ENCODE results near the gene CEP63. TPM values are rescaled to one million over a fixed set of nuclear protein-coding genes. Genes with fewer than 3 reads are reported as not detected.
A peak's percentile ranks its signal among the peaks of the same experiment; 100 is the strongest.

The CEP63 gene
- polyA plus RNA-seq, 3 donors, result 31.1 to 41.4 (median 32.2) TPM

DNA sequence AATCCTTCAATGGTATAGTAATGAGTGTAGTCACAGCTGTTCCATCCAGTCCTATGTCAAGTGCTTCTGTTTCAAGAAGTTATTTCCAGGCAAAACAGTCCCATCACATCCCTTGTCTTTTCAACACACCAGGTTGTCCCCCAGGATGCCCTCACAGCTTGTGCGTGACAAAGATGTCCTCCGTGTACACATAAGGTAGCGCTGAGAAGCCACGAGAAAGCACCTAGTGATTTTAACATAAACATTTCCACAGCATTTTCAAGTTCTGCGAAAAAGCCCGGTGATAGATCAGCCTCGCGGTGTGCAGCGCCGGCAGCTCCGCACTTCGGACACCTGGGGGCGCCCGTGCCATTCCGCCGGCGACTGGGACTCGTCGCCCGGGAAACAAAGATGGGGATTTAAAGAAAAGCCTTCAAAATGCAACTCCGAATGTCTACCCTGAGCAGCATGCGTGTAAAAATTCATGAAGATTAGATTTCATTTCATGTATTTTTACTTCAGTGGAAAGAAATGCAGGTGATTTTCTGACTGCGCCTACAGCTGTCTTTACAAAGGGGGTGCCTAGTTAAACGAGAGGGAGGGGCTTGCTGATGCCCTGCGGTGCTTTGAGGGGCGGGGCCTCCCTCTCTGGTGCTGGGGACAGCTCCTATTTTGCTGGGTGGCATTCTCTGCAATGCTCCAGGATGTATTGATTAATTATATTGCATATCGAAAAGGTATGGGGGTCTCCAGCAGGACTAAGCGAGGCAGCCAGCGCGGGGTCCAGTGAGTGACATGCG is 115.0 kb downstream of the CEP63 start:
- DNase-seq (ENCODE audit: extremely low read depth in 1 of 11, low read depth in 9 of 11, low spot score in 4 of 11), result peak; percentile 17 to 69 (median 61)

DNA sequence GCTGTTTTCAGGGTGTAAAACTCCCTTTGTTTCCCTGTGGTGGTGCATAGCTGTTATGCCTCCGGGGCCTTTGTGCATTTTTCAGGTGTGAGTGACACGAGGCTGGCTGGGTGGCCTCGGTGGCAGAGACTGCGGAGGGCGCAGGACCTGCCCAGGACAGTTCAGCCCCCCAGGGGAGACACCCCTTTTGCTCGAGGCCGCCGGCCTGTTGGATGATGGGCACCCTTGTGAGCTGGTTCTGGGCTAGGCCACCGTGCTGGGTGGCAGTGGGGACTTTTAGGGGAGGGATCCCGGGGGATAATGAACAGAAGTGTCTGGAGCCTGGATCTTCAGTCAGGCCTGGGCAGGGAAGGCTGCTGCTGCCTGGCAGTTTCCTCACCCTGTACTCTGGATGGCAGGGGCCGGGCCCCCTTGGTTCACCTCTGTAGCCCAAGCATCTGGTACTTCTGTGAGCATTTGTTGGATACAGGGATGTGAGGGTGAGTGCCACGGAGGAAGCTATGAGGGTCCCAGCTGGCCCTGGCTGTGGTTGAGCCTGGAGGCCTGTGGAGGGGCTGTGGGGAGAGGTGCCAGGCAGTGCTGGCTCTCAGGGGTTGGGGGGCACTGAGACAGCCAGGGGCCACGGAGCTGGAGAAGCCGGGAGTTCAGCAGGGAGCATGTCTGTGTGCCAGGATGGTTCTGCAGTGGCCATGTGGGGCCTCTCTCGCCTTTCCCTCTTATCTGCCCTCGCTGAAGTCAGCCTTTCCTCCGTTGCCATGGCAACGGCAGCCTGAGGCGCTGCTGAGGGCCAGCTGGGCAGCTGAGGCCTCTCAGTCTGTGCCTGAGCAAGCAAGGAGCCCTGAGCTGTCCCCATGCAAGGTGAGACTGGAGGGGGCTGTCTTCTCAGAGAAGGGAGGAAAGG is 115.9 kb downstream of the CEP63 start:
- peak in 10 of 11 donors; percentile 37 to 67 (median 53) for DNase-seq (ENCODE audit: extremely low read depth in 1 of 11, low read depth in 9 of 11, low spot score in 4 of 11)

DNA sequence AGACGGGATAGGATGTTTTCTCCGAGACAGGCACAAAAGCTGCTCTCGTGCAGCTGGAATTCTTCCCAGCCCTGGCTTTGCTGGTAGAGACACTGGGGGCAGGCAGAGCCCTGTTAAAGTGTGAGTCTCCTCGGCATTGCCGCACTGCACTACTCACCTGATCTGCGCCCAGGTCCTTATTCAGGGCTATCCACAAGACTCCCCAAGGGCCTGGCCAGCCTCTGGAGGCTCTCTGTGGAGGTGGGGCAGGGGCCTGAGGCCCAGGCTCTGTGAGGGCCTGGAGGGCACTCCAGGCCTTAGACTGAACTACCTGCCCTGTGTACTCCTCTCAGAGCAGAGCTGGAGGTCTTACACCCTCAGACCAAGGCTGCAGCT is 116.6 kb downstream of the CEP63 start:
- DNase-seq (ENCODE audit: extremely low read depth in 1 of 11, low read depth in 9 of 11, low spot score in 4 of 11), result no peak

DNA sequence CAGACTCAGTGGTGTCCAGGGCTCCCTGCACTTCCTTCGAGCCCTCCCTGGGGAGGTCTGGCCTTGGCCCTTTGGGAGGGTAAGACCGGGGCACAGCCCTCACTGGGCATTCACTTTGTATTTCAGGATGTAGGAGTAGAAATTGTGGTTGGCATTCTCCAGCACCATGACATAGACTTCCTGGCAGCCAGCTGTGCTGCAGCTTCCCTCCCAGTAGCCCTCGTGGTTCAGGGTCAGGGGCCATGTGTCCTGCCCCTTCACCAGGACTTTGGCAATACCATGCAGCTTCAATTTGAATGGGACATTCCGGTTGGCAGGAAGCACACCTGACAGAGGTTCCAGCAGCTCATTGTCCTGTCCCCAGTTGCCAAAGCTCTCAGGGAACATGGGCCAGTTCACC is 117.6 kb downstream of the CEP63 start:
- no peak for DNase-seq (ENCODE audit: extremely low read depth in 1 of 11, low read depth in 9 of 11, low spot score in 4 of 11)

DNA sequence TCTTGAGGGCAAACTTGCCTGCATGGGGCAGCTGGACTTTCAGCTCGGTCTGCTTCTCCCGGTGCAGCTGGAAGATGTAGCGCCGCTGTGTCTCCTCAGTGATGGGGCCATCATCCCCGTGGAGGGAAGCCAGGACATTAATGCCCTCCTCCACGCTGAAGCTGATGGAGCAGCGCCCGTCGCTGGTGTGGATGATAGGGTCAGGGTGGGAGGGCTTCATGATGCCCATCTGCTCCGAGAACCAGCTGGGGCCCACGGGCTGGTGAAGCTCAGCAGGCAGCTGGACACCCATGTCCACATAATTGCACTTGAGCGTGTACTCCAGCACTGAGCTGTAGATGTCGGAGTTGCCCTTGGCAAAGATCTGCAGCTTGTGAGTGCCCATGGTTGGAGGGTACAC is 118.1 kb downstream of the CEP63 start:
- no peak for DNase-seq (ENCODE audit: extremely low read depth in 1 of 11, low read depth in 9 of 11, low spot score in 4 of 11)

DNA sequence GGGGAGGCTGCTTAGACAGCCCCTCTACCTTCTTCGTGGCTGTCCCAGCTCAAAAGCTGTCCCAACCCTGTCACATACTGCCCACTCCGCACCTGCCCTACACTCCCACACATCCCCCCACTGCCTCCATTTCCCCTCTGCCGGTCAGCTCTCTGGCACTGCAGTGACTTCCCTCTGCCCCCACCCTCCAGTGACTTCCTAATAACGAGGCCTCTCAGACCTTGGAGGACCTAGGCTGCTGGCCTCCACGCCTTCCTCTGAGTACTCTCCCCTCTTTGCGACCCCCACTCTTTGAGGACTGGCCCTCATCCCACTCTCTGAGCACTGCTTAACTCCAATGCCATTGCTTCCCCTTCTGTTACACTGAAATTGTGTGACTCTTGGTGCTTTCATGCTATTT is 119.7 kb downstream of the CEP63 start:
- DNase-seq (ENCODE audit: extremely low read depth in 1 of 11, low read depth in 9 of 11, low spot score in 4 of 11), result no peak

DNA sequence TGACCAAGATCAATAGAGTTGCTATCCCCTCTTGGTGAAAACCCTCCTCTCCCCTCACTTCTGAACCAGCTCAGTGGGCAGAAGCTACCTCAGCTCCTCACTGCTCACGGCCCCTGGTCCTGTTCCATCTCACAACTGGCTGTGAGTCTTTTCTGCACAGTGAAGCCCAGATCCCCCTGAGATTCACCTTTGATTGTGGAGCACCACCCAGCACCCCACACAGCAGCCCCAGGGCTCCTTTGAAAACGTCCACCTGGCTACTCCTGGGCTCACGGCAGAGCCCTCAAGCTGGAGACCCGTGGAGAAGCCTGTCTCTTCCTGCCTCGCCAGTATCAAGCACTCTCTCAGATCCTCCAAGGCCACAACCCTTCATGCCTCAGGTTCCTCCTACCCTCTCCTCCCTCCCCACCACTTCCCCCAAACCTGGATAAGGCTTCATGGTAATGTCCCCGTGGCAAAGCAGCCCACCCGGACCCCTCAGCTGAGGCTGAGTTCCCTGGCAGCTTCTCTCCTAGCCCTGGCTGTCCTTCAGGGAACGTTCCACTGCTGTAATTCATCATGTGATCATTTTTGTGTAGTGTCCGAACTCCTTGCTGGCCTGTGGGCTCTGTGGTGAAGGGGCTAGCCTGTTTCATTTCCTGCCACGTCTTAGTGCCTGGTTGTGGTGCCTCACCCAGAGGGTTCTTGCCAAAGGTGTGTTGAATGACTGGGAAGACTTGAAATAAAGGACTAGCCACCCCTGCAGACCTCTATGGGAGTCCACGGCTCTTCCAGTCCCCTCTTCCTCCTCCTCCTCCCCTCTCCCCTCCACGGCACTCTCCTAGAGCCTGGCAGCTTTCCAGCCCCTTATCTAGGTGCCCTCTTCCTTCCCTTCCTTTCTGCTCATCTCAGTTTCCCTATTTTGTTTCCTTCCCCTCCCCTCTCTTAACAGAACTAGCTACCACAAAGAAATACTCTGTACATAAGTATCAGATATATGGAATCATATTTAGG is 120.5 kb downstream of the CEP63 start:
- no peak for DNase-seq (ENCODE audit: extremely low read depth in 1 of 11, low read depth in 9 of 11, low spot score in 4 of 11)

DNA sequence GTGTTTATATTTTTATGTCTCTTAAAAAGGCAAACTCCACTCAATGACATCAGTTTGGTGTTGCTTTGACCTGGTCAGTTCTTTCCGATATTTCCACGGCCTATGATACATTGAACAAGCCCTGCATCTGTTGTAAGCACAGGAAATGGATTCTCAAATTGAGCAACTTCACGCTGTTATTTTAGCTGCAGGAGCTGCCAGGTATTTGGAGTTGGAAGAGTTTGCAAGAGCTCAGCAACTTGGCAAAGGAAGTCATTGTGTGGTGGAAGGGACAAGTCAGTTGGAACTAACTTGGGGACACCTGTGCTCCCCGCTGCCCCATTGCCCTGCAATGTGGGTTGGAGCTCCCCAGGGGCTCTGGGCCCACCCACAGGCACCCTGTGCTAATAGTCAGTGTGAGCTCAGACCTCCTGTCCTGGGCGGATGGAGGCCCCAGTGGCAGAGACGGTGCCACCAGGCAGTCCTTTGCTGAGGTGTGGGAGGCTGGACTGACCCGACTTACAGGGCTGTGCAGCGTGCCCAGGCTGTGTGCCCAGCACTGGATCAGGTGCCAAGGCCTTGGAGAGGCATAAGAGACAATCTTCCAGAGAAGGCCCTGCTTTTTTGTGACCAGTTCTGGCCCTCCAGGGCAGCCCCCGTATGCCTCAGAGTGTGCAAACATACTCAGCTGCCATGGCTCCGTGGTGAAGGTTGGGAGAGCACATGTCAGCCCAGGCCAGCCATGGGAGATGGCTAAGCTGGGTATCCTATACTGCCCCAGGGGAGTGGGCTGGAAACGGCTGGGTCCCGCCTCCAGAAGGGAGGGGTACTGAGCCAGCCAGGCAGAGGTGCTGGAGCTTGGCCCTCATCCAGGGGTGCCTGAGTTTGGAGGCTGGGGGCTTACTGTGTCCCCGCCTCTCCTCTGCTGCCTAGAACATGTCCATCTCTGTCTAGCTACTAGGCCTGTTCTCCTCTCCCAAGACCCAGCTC is 121.5 kb downstream of the CEP63 start:
- DNase-seq (ENCODE audit: extremely low read depth in 1 of 11, low read depth in 9 of 11, low spot score in 4 of 11), result no peak

DNA sequence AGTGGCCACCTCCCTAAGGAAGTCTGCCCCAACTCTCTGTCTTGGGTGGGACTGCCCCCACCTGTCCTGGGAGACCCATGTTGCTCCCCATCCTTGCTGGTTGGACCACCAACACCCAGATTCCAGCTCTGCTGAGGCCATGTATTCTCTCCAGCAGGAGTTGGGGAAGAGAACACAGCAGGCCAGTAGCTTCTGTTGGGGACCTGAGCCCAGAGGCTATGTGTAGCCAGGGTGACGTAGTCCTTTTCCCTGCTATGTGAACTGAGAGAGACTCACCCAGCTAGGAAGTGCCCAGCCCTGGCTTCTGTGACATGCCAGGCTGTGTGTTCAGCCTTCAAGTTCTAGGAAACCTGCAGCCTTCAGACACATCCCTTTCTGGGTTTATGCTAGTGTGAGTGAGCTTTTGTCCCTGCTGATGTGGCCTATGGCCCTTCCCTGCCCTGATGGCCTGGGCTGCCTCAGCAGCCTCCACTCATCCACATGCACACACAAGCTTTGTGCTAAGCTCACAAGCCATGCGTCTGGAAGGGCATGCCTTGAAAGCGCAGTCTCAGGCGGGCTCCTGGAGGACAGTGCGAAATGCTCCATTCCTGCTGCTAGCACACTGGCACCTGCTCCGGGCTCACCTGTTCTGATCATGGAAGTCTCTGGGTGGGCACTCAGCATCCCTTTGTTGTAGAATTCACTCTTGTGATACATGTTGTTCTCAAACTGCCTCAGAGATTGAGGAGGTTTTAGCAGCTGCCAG is 122.3 kb downstream of the CEP63 start:
- DNase-seq (ENCODE audit: extremely low read depth in 1 of 11, low read depth in 9 of 11, low spot score in 4 of 11), result no peak

DNA sequence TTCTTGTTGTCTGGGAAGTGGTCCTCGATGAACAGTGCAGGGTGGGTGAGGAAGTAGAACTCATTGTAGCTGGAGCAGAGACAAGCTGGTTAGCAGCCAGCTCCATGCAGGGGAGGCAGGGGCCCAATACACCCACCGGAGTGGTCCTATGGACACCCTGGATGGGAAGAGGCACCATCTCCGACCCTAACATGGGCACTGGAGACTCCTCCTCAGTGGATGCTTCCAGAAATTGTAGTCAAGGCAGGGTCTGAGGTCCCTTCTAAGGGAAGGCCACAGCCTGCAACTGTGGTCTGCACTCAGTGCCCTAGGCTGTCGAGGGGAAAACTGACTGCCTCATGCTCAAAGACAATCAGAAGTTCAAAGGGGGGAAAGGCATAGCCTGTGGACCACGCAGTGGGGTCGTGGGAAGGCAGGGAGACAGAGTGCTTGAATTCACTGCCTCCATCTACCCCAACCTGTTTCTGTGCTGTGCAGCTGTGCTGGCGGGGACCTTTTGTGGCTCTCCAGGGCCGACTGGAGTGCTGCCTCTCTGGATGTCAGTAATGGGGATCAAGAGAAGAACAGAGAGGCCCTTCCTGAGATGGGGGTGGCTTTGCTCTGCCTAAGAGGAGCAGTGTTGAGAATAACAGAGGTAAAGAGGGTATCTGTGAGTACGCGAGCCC is 123.0 kb downstream of the CEP63 start:
- DNase-seq (ENCODE audit: extremely low read depth in 1 of 11, low read depth in 9 of 11, low spot score in 4 of 11), result no peak

DNA sequence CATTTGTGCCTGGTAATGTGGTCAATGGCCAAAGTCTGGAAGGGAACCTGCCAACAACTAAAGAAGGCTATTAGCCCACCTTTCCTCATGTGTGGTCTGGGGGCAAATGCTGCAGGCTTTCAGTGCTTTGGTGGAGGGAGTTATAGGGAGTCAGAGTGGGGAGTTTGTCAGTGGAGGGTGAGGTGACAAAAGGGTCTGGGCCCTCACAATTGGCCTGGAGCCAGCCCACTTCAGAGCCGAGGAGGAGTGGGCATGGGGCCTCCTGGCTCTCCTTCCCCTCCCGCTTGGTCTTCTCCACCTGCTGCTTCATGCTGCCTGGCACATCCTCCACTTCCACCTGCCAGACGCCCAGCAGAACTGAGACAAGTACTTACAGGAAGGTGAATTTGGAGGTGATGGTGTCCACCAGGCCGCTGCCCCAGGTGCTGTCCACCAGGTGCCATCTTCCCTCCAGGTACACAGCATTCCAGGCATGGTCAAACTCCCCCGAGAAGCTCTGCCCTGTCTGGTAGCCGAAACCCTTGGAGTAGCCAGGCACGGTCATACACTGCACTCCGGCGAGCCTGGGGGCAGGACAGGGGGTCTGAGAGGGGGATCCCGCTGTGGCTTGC is 124.1 kb downstream of the CEP63 start:
- DNase-seq (ENCODE audit: extremely low read depth in 1 of 11, low read depth in 9 of 11, low spot score in 4 of 11), result no peak

DNA sequence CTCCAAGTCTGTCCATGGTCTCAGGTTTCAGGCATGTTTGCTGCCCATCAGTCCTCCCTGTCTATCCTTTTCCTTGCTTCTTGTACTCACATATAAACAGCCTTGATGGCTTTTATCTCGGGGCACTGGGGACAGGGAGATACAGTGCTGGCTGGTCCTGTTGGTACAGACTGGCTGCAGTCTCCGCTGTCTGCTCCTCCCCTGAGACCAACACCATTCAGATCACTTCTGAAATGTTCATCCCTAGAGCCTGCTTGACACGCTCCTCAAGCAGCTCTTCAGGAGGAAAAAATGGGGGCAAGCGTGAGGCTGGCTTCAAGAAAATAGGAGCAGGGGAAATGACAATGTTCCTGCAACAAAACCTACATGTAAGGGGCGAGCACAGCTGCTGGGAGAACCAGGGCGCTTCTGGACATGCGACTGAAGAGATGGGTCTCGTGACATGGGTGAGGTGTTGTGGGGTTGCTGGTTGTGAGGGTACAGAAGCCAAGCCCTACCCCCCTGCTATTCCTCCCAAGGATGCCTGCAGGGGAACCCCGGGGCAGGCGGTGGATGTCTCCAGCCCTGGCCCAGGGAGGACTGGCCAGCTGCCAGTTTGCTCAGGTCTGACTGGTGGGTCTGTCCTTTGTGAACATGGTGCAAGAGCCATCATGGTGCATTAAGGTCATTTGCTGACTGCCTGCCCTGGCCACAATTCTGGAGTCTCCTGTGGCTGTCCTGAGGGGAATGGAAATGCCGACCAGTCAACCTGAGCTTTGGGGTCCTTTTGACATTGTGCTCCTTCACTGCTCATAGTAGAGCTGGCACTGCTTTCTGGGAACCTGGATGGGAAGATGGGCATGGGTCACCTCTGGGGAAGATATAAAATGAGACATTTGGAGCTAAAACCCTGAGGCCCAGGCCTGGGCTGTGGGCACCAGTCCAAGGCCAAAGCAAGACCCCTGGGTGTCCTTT is 124.9 kb downstream of the CEP63 start:
- DNase-seq (ENCODE audit: extremely low read depth in 1 of 11, low read depth in 9 of 11, low spot score in 4 of 11), result no peak

DNA sequence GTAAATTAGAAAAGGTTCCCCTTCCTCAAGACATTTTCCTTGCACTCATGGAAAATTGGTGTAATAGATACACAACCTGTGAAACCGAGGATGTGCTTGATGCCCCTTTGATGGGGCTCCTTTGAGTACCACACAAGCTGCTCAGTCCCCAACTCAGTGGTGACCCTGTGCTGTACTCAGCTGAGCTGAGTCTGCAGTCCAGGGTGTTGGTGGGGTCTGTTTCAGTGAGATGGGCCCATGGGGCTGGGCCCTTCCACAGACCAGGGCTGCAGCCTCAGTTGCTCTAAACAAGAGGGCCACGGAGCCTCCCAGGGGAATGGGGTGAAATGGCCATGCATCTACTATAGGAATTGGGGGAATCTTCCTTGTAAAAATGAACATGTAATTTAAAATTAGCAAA is 125.7 kb downstream of the CEP63 start:
- no peak for DNase-seq (ENCODE audit: extremely low read depth in 1 of 11, low read depth in 9 of 11, low spot score in 4 of 11)

DNA sequence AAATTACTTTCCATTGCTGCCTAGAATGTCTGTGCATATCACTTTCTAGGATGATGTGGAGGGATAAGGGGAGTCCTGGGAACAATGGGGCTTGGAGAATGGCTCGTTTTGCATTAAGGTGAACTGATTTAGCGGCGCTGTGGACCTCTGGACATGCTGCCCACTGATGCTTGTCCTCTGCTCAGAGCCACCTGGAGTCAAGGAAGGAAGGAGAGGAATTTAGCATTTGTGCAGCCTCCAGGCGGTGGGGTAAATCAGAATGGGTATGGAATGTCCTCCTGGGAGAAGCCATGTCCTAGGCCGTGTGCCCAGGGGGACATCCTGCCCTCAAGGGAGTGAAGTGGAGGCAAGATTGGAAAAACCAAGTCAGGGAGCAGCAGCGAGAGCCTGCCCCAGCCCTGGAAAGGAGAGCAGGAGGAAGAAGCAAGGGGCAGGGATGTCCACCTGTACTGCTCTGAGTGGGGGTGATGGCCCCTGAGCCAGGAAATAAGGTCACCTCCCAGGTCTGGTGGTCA is 127.2 kb downstream of the CEP63 start:
- no peak for DNase-seq (ENCODE audit: extremely low read depth in 1 of 11, low read depth in 9 of 11, low spot score in 4 of 11)

DNA sequence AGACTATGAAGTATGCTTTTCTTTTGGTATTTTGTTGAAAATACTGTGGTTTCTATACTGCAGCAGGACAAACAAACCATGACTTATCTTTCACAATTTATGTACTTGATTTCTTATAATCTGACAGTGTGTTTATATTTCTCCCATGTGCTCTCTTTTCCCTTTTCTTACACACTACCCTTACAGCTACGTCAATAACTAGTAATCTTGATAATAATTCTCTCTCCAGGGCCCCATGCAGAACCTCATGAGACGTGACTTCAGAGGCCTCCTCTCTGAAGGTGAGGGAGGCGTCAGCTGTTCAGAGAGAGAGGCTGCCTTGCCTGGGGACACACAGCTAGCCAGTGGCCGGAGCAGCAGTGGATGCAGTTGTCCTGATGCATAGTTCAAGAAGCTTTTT is 129.1 kb downstream of the CEP63 start:
- DNase-seq (ENCODE audit: extremely low read depth in 1 of 11, low read depth in 9 of 11, low spot score in 4 of 11), result no peak

All from renal cortex interstitium (tissue), 11 donors.